Activated naive CD8-positive, alpha-beta T cell treated with anti-CD3 and anti-CD28 coated beads, Interleukin-2, amount 10 ng/mL, durations not matched to agents 7 days and 5 days (primary cell): Measurements from ENCODE around the gene IRGM. TPM values are rescaled to one million over a fixed set of nuclear protein-coding genes. Genes with fewer than 3 reads are reported as not detected.
A peak's percentile ranks its signal among the peaks of the same experiment; 100 is the strongest.
"Not testable (repeated sequence)": the region's sequence is repeated elsewhere in the genome, so short reads cannot be mapped to it uniquely, and the experiment has no call there.

ENCODE experiments used
- ATAC-seq: fragments of 150-1000 bp; cut with Tn5 transposase; one replicate; pipeline ENCODE4 v1.10.0; 2021; ENCODE audit warnings: low read depth, moderate library complexity
- POLR2A ChIA-PET: fragments of 350-600 bp; sonication (Branson Sonifier 250); formaldehyde crosslinking; loops from one replicate; lab custom pipeline; 2021; ENCODE audit warnings: antibody characterized with exemption; lab: Charles Lee
- DNase-seq: peaks from one replicate; pipeline ENCODE4 v3.0.0; 2021
- H3K27ac Mint-ChIP-seq: one replicate; pipeline ENCODE4 v1.8.0; 2022; ENCODE audit warnings: mild to moderate bottlenecking, mixed read lengths
- H3K27me3 Mint-ChIP-seq: one replicate; pipeline ENCODE4 v1.8.0; 2022; ENCODE audit warnings: mild to moderate bottlenecking, moderate library complexity, mixed read lengths
- H3K36me3 Mint-ChIP-seq: one replicate; pipeline ENCODE4 v1.8.0; 2021; ENCODE audit warnings: mild to moderate bottlenecking, mixed read lengths
- H3K4me1 Mint-ChIP-seq: one replicate; pipeline ENCODE4 v1.8.0; 2021; ENCODE audit warnings: mixed read lengths
- H3K4me3 Mint-ChIP-seq: one replicate; pipeline ENCODE4 v1.8.0; 2022; ENCODE audit warnings: mild to moderate bottlenecking, moderate library complexity, mixed read lengths
- H3K9me3 Mint-ChIP-seq: one replicate; pipeline ENCODE4 v1.8.0; 2021; ENCODE audit warnings: mixed read lengths
- total RNA-seq, 2 experiments: library from RNA; stranded (reverse); gene quantifications; one replicate each; pipeline ENCODE4 v1.2.3, GENCODE V29; 2021

Gene IRGM, protein sequence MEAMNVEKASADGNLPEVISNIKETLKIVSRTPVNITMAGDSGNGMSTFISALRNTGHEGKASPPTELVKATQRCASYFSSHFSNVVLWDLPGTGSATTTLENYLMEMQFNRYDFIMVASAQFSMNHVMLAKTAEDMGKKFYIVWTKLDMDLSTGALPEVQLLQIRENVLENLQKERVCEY
- total RNA-seq: 1 to 10 TPM; 4.4 to 4.6 TPM

DNA sequence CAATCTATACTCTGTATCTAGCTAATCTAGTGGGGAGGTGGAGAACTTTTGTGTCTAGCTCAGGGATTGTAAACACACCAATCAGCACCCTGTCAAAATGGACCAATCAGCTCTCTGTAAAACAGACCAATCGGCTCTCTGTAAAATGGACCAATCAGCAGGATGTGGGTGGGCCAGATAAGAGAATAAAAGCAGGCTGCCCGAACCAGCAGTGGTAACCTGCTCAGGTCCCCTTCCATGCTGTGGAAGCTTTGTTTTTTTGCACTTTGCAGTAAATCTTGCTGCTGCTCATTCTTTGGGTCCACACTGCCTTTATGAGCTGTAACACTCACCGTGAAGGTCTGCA lies at the start of gene IRGM:
Gene IRGM (plus strand): TSS at position 214 of the 346 bp plus-strand sequence. CDS start 1,603 bp downstream, outside the sequence.
- peak; percentile 19 for ATAC-seq
- POLR2A ChIA-PET: interaction anchor here (0.6 to 2.9 kb wide), 19 partner anchors 13 to 397 kb away, joined by 3 to 61 read pairs (median 6); partner anchors contain the start of genes ANXA6, DCTN4, RBM22 and RPS14
- peaks cover 13% of the 10 kb centered on the region for H3K9me3 Mint-ChIP-seq

DNA sequence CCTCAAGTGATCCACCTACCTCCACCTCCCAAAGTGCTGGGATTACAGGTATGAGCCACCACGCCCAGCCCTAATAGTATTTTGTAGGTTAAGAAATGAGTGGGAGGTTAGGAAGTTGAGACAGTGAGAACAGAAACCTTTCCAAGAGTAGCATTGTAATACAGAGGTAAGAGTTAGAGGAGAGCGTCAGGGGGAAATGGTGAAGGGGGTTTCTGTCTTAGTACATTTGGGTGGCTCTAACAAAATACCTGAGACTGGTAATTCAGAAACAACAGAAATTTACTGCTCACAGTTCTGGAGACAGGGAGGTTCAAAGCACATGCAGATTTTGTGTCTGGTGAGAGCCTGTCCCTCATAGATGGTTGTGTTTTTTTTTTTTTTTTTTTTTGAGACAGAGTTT lies 48.9 kb upstream of the IRGM start:
- ATAC-seq (no peak), DNase-seq (no peak)
- Mint-ChIP-seq H3K9me3 (peaks cover 8% of the 10 kb centered on the region), H3K27ac (no peak overlapping the region), H3K4me3 (no peak overlapping the region), H3K27me3 (peaks cover 3% of the 10 kb centered on the region), H3K36me3 (peaks cover 36% of the 10 kb centered on the region), H3K4me1 (peaks cover 13% of the 10 kb centered on the region)
- POLR2A ChIA-PET: no interaction called here

More for the DNA sequence above, at the start of gene IRGM:
- H3K36me3 Mint-ChIP-seq: peaks cover 16% of the 10 kb centered on the region
- not testable (repeated sequence) for DNase-seq, H3K27me3 Mint-ChIP-seq
- H3K4me1 Mint-ChIP-seq: peaks cover 28% of the 10 kb centered on the region
- peak within 1 kb of the TSS; percentile 97 for H3K27ac Mint-ChIP-seq
- peak within 1 kb of the TSS; percentile 82 for H3K4me3 Mint-ChIP-seq

DNA sequence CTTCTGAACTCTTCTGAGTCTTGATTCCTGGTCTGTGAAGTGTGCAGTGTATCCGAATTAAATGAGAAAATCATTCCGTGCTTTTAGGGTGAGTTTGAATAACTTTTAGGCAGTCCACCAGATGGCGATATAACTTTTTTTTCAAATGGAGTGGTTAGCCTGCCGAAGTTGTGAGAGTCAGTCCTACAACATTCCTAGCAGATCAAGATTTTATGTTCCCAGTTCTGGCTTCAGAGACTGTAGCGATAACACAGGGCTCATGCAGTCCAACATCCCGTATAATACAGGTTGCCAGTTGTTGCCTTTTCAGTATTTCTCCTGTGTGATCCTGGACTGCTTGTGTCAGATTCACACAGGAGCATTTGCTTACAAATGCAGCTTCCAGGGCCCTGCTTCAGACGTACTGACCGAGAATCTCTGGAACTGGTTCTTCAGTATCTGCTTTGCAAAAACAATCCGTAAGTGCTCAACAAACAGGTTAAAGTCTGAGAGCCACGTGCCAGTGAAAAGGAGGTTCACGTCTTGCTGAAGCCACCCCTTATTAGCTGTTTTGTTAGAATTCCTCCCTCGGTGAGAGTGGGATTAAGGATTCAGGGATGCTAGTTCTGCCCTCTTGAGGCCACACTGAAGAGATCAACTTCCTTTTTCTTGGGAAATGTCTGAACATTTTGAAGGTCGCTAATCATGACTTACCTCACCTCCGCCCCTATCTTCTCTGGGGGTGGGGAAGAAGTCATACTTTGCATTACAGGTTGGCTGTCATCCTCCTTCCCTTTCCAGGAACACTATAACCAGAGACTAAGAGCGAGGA lies 45.0 kb upstream of the IRGM start:
- H3K9me3 Mint-ChIP-seq: peaks cover 5% of the 10 kb centered on the region
- ATAC-seq (peak; percentile 66), DNase-seq (no peak)
- no peak overlapping the region for H3K27ac Mint-ChIP-seq
- H3K4me1 Mint-ChIP-seq: peaks cover 10% of the 10 kb centered on the region
- peaks cover 5% of the 10 kb centered on the region for H3K27me3 Mint-ChIP-seq
- POLR2A ChIA-PET: interaction anchor here (3.1 kb wide), 1 partner anchor 45 kb away, joined by 15 read pairs; the partner anchor contains the start of gene IRGM
- peaks cover 15% of the 10 kb centered on the region for H3K36me3 Mint-ChIP-seq
- no peak overlapping the region for H3K4me3 Mint-ChIP-seq

DNA sequence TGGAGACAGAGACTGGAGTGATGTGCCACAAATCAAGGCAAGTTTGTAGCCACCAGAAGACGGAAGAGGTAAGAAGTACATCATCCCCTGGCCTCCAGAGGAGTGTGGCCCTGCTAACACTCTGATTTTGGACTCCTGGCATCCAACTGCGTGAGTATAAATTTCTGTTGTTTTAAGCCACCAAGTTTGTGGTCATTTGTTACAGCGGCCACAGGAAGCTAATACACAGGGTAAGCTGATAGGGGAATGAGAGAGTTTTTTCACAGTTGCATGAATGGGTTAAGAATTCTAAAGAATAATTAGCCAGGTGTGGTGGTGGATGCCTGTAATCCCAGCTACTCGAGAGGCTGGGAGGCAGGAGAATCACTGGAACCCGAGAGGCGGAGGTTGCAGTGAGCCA lies 41.9 kb upstream of the IRGM start:
- Mint-ChIP-seq H3K27ac (no peak overlapping the region), H3K9me3 (peaks cover 5% of the 10 kb centered on the region), H3K4me3 (no peak overlapping the region), H3K36me3 (no peaks in the 10 kb centered on the region), H3K4me1 (peaks cover 7% of the 10 kb centered on the region), H3K27me3 (peaks cover 5% of the 10 kb centered on the region)
- POLR2A ChIA-PET: no interaction called here
- DNase-seq (no peak), ATAC-seq (no peak)

DNA sequence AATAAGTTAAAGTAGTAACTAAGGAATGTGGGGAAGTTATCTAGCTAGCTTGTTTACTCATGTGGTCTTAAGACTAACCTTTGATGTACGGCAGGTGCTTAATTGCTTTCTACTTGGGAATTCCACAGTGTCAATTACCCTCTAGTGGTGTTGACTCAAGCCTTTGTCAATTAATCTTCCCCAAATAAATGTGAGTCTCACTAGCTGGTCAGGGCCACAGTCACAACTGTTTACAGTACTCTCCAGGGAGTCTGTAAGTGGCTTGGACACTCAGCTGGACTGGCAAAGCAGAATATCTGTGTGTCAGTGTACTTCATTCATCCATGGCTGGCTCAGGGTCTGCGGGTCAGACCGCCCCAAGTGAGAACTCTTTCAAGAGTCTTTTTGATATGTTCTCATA lies 37.0 kb upstream of the IRGM start:
- POLR2A ChIA-PET: interaction anchor here (0.6 kb wide), 1 partner anchor 350 kb away, joined by 3 read pairs; no protein-coding TSS in a partner anchor
- H3K27ac Mint-ChIP-seq: no peak overlapping the region
- ATAC-seq: no peak
- no peak overlapping the region for H3K4me3 Mint-ChIP-seq
- peaks cover 2% of the 10 kb centered on the region for H3K27me3 Mint-ChIP-seq
- H3K9me3 Mint-ChIP-seq: peaks cover 8% of the 10 kb centered on the region
- peaks cover 2% of the 10 kb centered on the region for H3K4me1 Mint-ChIP-seq
- peaks cover 2% of the 10 kb centered on the region for H3K36me3 Mint-ChIP-seq
- DNase-seq: no peak

DNA sequence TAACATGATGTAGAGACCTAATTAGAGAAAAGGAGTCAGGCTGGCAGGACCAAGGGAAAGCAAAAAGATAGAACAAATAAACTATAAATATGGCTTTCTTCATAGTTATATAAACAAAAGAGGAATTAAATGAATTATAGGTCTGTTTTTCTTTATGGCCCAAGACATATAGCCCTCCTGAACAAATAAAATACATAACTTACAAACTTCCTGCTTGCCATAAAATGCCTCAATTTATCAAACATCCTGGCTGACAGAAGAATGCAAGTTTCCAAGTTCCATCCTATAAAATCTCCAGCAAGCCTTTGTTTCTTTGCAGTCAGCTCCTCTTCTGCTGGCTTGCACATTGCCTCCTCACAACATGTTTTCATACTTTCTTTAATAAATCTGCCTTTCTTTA lies 31.3 kb upstream of the IRGM start:
- POLR2A ChIA-PET: no interaction called here
- Mint-ChIP-seq H3K27me3 (no peaks in the 10 kb centered on the region), H3K27ac (no peak overlapping the region), H3K9me3 (peaks cover 22% of the 10 kb centered on the region), H3K4me1 (peaks cover 3% of the 10 kb centered on the region), H3K36me3 (peaks cover 7% of the 10 kb centered on the region), H3K4me3 (no peak overlapping the region)
- no peak for ATAC-seq
- no peak for DNase-seq

DNA sequence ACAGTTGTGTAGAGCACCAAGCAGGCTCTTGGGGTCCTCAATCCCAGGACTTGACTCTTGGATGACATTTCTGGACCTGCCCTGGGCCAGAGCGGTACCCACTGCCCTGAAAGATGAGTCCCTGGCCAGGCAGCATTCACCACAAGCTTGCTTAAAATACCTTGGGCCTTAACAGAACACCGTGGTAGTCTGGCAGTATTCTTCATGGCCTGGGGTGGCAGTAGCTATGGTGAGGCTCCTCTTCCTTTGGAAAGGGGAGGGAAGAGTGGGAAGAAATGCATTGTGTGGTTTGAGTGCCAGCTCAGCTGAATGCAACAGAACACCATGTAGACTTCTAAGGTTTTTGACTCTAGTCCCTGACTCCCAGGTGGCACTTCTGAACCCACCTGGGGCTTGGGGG lies 29.4 kb upstream of the IRGM start:
- Mint-ChIP-seq H3K36me3 (peaks cover 5% of the 10 kb centered on the region), H3K4me3 (no peak overlapping the region), H3K27ac (no peak overlapping the region), H3K4me1 (peaks cover 3% of the 10 kb centered on the region), H3K9me3 (peaks cover 29% of the 10 kb centered on the region), H3K27me3 (no peaks in the 10 kb centered on the region)
- ATAC-seq (no peak), DNase-seq (no peak)
- POLR2A ChIA-PET: no interaction called here

DNA sequence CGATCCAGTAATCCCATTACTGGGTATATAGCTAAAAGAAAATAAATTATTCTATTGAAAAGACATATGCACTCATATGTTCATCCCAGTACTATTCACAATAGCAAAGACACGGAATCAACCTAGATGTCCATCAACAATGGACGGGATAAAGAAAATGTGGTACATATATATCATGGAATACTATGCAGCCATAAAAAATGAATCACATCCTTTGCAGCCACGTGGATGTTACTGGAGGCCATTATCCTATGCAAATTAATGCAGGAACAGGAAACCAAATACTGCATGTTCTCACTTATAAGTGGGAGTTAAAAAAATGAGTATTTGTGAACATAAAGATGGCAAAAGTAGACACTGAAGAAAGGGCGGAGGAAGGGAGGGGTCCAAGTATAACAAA lies 16.6 kb upstream of the IRGM start:
- POLR2A ChIA-PET: no interaction called here
- H3K9me3 Mint-ChIP-seq: peaks cover 20% of the 10 kb centered on the region
- H3K4me3 Mint-ChIP-seq: no peak overlapping the region
- ATAC-seq (no peak), DNase-seq (no peak)
- H3K27ac Mint-ChIP-seq: no peak overlapping the region
- H3K4me1 Mint-ChIP-seq: no peaks in the 10 kb centered on the region
- H3K27me3 Mint-ChIP-seq: peaks cover 6% of the 10 kb centered on the region
- H3K36me3 Mint-ChIP-seq: no peaks in the 10 kb centered on the region

DNA sequence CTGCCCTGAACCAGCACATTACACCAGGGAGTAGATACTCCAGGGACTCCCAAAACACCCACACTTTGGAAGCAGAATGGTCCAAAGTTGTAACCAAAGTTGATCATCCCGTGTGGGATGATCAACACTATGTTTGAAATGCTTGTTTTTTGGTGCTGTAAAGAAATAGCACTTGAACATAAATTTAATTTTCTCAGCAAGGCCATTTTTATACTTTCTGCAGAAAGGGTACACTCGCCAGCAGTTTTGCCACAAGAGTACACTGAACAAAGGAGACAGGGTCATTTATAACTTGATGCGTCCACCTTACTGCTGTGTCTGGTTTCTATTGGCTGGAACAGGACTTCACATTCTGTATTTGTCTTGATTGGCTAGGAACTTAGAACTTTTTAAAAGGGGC lies 14.5 kb upstream of the IRGM start:
- H3K4me1 Mint-ChIP-seq, H3K4me3 Mint-ChIP-seq, DNase-seq, POLR2A ChIA-PET, ATAC-seq, H3K27ac Mint-ChIP-seq, H3K36me3 Mint-ChIP-seq, H3K27me3 Mint-ChIP-seq: not testable (repeated sequence)
- peaks cover 20% of the 10 kb centered on the region for H3K9me3 Mint-ChIP-seq

DNA sequence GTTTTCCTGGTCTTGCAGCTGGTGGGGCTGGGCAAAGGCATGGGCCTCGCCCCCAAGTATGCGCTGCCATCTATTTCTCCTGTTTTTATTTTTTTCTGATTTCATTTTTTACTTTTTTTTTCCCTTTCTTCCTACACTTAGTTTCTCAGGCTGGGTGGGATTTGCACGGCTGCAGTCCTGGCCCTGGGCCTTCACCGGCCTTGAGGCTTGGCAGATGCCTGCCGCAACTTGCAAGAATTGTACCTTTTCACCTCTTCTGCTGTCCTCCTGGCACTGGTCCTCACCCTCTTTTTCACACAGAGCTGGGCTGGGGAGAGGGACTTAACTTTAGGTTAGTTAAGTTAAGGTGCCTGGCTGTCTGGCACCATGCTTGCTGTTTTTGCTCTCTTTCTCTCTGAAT lies 10.3 kb upstream of the IRGM start:
- H3K4me3 Mint-ChIP-seq: no peak overlapping the region

DNA sequence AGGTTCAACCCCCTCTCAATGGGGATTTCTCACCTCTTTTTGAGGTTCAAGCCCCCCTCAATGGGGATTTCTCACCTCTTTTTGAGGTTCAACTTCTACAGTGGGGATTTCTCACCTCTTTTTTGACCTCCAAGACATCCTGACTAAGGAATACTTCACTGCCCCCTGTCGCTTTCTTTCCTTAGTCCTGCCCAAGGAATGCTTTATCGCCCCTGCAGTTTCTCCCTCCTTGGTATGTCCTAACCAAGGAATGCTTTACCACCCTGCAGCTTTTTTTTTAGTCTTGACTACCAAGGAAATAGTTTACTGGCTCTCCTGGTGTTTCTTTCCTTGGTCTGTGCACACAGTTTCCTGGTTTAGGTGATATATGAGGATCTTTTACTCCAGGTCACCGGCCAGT lies 9.6 kb upstream of the IRGM start:
- Mint-ChIP-seq H3K27ac (no peak overlapping the region), H3K9me3 (peaks cover 14% of the 10 kb centered on the region), H3K4me1 (no peaks in the 10 kb centered on the region), H3K36me3 (peaks cover 3% of the 10 kb centered on the region), H3K27me3 (peaks cover 21% of the 10 kb centered on the region), H3K4me3 (no peak overlapping the region)
- DNase-seq: no peak
- ATAC-seq: no peak
- POLR2A ChIA-PET: no interaction called here

More for the DNA sequence above, 10.3 kb upstream of the IRGM start:
- Mint-ChIP-seq H3K27me3 (peaks cover 20% of the 10 kb centered on the region), H3K9me3 (peaks cover 14% of the 10 kb centered on the region), H3K27ac (no peak overlapping the region), H3K4me1 (no peaks in the 10 kb centered on the region), H3K36me3 (peaks cover 3% of the 10 kb centered on the region)
- ATAC-seq (no peak), DNase-seq (no peak)
- POLR2A ChIA-PET: no interaction called here

DNA sequence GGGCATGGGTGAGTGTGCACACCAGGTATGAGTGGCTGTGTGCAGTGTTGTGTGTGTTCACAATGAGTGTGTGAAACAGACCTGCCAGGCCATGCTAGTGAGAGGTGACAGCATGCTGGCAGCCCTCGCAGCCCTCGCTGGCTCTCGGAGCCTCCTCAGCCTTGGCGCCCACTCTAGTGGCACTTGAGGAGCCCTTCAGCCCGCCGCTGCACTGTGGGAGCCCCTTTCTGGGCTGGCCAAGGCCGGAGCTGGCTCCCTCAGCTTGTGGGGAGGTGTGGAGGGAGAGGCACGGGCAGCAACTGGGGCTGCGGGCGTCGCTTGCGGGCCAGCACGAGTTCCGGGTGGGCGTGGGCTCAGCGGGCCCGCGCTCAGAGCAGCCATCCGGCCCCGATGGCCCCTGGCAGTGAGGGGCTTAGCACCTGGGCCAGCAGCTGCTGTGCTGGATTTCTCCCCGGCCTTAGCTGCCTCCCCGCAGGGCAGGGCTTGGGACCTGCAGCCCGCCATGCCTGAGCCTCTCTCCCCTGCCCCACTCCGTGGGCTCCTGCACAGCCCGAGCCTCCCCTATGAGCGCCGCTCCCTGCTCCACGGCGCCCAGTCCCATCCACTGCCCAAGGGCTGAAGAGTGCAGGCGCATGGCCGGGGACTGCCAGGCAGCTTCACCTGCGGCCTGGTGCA lies 999 bp upstream of the IRGM start:
- not testable (repeated sequence) for H3K4me3 Mint-ChIP-seq, ATAC-seq, DNase-seq, H3K27me3 Mint-ChIP-seq, H3K27ac Mint-ChIP-seq
- H3K36me3 Mint-ChIP-seq: peaks cover 16% of the 10 kb centered on the region
- peaks cover 13% of the 10 kb centered on the region for H3K9me3 Mint-ChIP-seq
- POLR2A ChIA-PET: interaction anchor here (1.2 to 2.9 kb wide), 6 partner anchors 44 to 396 kb away, joined by 4 to 61 read pairs (median 14); partner anchors contain the start of genes DCTN4 and RPS14
- peaks cover 28% of the 10 kb centered on the region for H3K4me1 Mint-ChIP-seq

DNA sequence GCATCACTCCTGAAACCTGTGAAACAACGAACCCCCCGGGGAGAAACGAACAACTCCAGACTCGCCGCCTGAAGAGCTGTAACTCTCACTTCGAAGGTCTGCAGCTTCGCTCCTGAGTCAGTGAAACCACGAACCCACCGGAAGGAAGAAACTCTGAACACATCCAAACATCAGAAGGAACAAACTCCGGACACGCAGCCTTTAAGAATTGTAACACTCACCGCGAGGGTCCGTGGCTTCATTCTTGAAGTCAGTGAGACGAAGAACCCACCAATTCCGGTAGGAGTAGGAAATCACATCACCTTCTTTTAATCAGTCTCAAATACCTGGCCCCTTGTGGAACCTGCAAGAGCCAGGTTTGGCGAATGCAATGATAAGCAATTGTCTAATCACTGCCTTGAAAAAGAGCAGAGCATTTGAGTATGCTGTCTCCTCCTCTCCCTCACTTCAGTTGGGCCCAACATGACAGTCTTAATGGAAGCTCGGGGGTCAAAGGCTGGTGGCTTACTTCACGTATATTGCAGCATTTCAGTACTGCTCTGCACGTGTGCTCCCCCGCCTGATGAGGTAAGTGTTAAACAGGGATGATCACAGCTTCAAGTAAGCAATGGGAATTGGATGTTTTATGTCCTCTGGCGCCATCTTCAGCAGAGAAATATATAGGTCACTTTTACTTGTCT lies 473 bp downstream of the IRGM start:
- Mint-ChIP-seq H3K27ac (peak overlapping the region; percentile 97), H3K27me3 (no peaks in the 10 kb centered on the region), H3K4me1 (peaks cover 28% of the 10 kb centered on the region), H3K36me3 (peaks cover 16% of the 10 kb centered on the region), H3K4me3 (peak overlapping the region; percentile 82), H3K9me3 (peaks cover 13% of the 10 kb centered on the region)
- ATAC-seq (peak; percentile 89), DNase-seq (peak; percentile 66)
- POLR2A ChIA-PET: interaction anchor here (0.6 to 2.9 kb wide), 21 partner anchors 14 to 397 kb away, joined by 3 to 61 read pairs (median 4); partner anchors contain the start of genes ANXA6, DCTN4, RBM22 and RPS14
